GM18507 (cell line): Measurements from ENCODE around the gene FAM24B.

Experiments
- DNase-seq: peaks from one replicate; pipeline ENCODE4 v3.0.0; 2011; ENCODE audit warnings: low read depth; ENCODE audit not compliant: insufficient read length; ENCODE audit errors: extremely low spot score
- FAIRE-seq: peaks from 2 replicates; lab custom pipeline; 2011; peaks lifted over from hg19 to GRCh38; lab: Jason Lieb, UNC

Gene FAM24B

GRCh38 chr10:122835908-122836307, 43.5 kb downstream of the FAM24B start:
- no peak for DNase-seq
- FAIRE-seq = no peak

GRCh38 chr10:122830965-122831353, 48.4 kb downstream of the FAM24B start:
- FAIRE-seq = no peak
- DNase-seq = no peak

GRCh38 chr10:122830273-122830964, 49.0 kb downstream of the FAM24B start:
- DNase-seq (no peak), FAIRE-seq (no peak)

DNA sequence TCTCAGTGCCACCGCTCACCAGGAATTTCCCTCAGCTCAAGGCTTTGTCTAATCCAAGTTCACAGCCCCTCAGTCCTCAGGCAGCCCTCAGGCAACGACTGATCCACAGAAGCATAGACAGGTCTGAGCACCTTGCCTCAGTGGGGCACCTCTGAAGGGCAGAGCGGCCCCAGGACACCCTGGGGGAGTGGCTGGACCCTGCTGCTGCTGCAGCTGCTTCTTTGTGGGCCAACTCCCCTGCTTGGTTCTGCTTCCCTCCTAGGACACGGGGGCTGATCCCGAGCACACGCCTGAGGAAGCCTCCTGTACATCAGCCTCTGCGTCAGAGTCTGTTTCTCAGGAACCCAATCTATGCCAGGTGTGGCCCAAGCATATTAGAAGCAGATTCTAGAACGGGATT, 49.9 kb downstream of the FAM24B start:
- DNase-seq (no peak), FAIRE-seq (no peak)

- FAIRE-seq (no peak), DNase-seq (no peak)
These were observed 50.6 kb downstream of the FAM24B start for GRCh38 chr10:122828716-122829255.

DNA sequence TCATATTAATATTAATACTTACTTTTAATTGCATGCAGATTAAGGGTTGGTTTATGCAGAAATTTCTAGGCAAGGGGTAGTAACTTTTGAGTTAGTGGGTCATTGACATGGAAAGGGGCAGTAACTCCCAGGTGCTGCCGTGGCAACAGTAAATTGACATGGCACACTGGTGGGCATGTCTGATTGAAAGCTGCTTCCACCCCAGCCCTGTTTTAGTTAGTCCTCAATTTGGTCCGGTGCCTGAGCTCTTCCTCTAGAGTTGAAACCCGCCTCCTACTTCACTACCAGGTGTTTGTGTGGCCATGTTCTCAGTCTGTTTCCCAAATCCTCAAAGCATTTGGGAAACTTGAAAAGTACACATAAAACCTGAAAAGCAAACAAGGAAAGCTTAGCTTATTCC, 52.1 kb downstream of the FAM24B start:
- DNase-seq (no peak), FAIRE-seq (no peak)

DNA sequence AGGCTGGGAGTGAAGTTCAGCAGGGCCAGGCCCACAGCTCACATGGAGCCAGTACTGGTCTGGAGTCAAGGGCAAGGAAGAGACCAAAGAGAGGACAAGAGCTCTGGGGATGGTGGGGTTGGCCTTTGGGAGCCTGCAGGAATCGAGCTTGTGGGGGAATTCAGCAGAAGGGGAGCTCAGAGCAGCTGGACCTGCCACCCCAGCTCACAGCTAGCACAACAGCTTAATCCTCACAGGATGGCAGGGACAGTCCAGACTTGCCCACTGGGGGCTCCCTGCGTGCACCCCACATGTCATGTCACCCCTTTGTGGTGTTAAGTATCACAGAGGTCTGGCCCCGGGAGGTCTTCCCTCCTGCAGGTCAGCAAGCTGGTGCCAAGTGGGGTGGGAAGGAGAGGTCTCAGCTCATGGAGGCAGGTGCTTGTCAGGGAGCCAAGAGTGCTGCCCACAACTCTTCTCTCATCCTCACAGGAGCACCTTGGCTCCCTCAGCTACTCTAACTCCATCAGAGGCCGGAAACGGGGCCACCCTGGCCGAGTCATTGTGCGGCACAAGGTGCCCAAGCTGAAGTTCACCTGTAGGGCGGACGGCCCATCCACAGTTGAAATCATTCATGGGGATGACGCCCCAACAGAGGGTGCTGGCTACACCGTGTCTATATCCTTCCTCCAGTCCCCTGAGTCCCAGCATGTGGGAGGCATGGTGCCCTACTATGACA, 56.2 kb downstream of the FAM24B start:
- no peak for FAIRE-seq
- no peak for DNase-seq

DNA sequence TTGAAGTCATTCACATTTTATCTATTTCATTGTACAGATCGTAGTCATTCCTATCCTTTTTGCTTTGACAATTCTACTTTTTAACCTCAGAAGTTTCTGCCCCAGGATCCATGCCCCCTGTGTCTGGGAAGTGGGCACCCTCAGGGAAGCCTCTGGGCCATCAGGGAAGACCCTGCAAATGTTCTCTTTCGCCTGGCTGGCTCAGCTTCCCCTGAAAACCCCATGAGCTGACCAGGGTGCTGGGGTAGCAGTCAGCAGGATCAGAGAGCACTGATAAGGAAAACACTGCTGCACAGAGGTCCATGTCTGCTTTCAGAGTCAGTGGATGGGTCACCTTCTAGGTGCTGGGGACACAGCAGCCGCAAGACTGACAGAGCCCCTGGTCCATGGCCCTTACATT, 57.6 kb downstream of the FAM24B start:
- FAIRE-seq (no peak), DNase-seq (no peak)

DNA sequence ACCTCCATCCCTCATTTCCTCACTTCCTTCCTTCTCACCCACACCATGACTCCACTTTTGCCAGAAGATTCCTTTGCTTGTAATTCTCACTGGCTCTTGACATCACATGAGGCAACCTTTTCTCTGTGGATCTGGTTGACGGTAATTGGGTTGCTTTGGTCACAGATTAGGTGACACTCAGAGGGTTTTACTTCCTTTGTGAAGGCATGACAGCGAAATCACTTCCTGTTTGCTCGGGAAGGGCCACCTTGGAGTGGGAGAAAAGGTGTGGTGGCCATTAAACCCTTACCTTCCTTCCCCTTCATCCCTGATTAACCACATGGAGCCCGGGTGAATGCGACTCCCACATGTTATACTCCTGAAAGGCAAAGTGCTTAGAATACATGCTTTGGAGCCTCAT, 63.9 kb downstream of the FAM24B start:
- DNase-seq (no peak), FAIRE-seq (no peak)

GRCh38 chr10:122814493-122814892, 64.9 kb downstream of the FAM24B start:
- no peak for DNase-seq
- FAIRE-seq = no peak

DNA sequence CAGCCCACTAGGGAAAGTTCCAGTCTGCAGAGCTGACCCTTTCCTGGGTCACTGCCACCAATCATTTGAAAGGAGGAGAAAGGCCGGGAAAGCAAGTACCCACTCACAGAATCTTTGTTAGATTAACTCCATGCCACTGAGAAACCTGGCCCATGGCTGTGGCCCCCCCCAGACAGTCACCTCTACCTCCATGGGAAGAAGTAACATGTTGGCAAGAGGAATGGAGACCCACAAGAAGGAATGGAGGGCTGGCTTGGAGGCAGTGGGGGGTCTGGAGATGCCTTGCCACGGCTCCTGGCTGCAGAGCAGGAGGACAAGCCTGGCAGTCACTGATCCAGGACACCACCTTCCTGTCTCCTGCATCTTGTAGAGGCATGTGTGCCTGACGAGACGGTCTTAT, 66.6 kb downstream of the FAM24B start:
- FAIRE-seq (no peak), DNase-seq (no peak)

DNA sequence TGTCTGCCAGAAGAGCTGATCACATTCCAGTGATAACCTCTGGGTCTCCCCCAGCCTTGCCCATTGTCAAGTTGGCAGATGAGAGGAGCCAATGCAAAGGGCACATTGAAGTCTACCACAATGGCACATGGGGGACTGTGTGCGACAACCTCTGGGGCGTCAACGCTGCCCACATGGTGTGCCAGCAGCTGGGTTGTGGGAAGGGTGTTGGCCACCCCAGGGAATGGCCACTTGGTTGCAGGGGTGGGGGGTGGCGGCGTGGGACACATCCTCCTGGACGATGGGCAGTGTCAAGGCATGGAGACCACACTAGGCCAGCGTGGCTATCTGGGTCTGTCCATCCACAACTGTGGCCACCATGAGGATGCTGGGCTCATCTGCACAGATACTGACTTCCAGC, 77.1 kb downstream of the FAM24B start:
- DNase-seq = no peak

More for the DNA sequence above, 77.1 kb downstream of the FAM24B start:
- no peak for FAIRE-seq
